Fibroblast of mammary gland (primary cell): ENCODE measurements around the gene HMX3.

Source experiments
- DNase-seq: peaks from one replicate; pipeline ENCODE4 v3.0.0-alpha.2; 2010; ENCODE audit warnings: low read depth
- H3K4me3 ChIP-seq: 2 replicates; pipeline ENCODE4 v1.5.1; 2011; ENCODE audit warnings: low read depth, mild to moderate bottlenecking, low read length, moderate library complexity; ENCODE audit not compliant: control insufficient read depth
- TF ChIP-seq, protein P1 (sequence below): conservative IDR thresholded peaks from 2 replicates; pipeline ENCODE4 v1.5.1; 2011; ENCODE audit warnings: low read depth, low read length, inconsistent platforms; ENCODE audit not compliant: control insufficient read depth, insufficient read depth

Gene HMX3

DNA sequence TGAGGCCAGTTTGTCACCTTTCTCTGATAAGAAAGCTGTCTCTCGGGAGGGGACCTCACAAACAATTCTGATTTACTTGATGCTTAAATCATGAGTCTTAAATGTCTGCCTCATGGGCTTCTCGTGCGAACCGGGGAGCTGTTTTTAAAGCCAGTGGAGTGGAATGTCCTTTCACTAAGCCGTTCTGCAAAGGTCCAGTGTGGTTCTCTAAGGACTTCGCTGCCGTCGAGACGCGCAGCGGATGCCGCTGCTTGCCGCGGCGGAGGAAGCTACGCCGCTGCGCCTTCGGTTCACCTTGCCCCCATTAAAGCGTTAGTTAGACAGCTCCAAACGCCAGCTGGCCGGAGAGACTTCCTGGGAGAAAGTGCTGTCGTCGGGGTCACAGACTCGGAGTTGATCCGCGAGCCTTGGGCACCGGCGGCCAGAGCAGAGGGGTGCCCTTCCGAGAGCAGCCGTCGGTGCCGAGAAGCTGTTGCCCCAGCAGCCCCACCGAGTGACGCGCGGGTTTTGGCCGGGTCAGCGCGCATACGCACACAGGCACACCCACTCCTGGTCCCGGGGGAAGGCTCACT lies 1.3 kb upstream of the HMX3 start:
- DNase-seq = no peak
- TF ChIP-seq, protein P1, sequence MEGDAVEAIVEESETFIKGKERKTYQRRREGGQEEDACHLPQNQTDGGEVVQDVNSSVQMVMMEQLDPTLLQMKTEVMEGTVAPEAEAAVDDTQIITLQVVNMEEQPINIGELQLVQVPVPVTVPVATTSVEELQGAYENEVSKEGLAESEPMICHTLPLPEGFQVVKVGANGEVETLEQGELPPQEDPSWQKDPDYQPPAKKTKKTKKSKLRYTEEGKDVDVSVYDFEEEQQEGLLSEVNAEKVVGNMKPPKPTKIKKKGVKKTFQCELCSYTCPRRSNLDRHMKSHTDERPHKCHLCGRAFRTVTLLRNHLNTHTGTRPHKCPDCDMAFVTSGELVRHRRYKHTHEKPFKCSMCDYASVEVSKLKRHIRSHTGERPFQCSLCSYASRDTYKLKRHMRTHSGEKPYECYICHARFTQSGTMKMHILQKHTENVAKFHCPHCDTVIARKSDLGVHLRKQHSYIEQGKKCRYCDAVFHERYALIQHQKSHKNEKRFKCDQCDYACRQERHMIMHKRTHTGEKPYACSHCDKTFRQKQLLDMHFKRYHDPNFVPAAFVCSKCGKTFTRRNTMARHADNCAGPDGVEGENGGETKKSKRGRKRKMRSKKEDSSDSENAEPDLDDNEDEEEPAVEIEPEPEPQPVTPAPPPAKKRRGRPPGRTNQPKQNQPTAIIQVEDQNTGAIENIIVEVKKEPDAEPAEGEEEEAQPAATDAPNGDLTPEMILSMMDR = no peak
- H3K4me3 ChIP-seq = no peak overlapping the region

DNA sequence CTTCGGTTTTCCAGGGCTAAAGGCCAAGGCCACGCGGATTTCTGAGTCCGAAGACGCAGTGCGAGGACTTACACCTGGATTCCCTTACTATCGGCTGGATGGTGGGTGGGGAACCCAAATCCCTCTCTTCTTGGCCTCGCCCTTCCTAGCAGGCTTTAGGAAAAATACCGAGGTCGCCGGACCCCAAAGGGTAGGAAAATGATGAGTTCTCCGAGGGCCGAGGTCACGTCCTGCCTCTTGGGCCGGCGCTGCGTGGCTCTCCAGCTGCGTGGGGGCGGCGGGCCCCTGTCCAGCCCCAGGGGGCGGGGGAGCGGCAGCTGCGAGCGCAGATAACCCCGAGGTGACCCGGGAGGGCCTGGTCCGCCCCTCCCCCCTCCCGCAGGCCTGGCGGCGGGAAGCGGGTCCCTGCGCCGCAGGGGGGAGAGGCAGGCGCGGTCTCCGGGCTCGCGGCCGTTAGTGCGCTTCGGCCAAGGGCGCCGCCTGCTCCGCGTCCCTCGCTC lies 805 bp upstream of the HMX3 start:
- TF ChIP-seq, protein P1 = no peak
- DNase-seq = no peak
- H3K4me3 ChIP-seq = no peak overlapping the region

DNA sequence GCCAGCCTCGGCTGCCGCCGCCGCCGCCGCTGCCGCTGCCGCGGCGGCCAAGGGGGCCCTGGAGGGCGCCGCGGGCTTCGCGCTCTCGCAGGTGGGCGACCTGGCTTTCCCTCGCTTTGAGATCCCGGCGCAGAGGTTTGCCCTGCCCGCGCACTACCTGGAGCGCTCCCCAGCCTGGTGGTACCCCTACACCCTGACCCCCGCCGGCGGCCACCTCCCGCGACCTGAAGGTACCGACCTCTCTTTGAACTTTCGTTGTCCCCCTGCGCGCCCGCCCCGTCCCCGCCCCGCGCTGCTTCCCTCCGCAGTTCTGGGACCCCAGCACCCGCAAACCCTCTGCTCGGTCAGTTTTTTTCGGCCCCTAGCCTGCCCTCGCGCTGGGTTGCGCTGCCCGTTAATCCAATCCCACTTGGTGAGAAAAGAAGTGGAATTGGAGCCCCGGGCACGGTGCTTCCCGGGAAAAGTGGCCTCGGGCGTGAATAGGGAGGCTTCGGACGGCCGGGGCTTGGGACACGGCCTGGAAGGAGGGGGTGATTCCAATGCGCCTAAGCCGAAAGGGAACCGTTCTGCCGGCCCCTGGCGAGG lies 543 bp downstream of the HMX3 start:
- TF ChIP-seq, protein P1 = no peak
- no peak overlapping the region for H3K4me3 ChIP-seq
- DNase-seq = no peak

DNA sequence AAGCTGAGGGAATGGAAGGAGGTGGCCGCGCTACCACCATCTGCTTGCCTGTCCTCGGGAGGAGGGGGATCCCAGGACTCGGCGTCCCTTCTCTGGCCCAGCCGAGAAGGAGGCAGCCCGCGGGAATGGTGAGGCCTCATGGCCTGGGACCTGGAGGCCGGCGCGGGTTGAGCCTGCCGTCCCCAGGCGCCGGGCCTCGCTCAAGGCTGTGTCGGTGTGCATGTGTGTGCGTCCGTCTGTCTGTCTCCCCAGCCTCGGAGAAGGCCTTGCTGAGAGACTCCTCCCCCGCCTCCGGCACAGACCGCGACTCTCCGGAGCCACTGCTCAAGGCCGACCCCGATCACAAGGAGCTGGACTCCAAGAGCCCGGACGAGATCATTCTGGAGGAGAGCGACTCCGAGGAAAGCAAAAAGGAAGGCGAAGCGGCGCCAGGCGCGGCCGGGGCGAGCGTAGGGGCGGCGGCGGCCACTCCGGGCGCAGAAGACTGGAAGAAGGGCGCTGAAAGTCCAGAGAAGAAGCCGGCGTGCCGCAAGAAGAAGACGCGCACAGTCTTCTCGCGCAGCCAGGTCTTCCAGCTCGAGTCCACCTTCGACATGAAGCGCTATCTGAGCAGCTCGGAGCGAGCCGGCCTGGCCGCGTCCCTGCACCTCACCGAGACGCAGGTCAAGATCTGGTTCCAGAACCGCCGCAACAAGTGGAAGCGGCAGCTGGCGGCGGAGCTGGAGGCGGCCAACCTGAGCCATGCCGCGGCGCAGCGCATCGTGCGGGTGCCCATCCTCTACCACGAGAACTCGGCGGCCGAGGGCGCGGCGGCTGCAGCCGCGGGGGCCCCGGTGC lies 1.3 kb downstream of the HMX3 start:
- H3K4me3 ChIP-seq = no peak overlapping the region
- TF ChIP-seq, protein P1 = no peak
- DNase-seq = no peak

DNA sequence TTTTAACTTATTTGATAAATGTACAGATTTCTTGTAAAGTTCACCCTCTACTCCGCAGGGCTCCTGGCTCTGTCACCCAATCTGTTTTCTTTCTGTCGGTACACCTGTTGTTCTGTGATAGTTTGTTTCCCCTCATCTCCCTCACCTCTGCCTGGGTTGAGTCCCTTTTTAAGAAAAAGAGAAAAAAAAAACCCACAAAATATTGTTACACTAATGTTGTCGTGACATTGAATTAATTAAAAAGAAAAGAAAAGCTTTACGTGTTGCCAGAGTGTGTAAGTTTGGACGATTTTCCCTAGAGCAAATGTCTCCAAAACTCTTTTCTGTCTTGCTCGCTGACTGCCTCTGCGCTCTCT lies 3.4 kb downstream of the HMX3 start:
- no peak overlapping the region for H3K4me3 ChIP-seq
- TF ChIP-seq, protein P1 = no peak
- no peak for DNase-seq

DNA sequence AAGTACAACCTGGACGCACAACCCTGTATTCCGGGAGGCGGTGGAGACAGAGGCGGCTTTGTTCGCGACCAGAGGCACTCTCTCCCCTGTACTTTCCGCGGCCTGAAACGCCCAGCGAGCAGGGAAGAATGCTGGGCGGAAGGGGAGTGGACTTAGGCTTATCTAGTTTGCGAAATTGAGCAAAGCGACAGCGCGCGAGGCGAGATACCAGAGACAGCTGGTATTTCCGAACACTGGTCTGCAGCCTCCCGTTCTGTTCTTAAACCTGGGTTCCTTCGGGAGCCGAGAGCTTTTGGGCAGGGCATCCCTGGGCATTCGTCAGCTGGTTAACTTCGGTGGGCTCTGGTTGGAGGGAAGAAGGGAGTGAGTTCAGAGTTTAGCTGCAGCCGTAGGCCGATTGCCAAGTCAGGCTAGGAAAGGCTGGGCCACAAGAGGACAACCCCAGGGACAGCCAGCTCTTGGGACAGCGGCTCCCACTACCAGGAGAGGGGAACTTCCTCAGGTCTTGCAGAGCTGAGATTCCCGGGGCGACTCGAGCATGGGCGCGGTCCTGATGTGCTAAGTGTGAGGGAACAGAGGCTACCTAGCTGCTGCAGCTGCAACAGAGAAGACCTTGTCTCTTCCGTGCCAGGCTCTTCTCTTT lies 3.9 kb downstream of the HMX3 start:
- no peak for DNase-seq
- TF ChIP-seq, protein P1 = no peak

More for the DNA sequence above, 3.9 kb downstream of the HMX3 start:
- H3K4me3 ChIP-seq = no peak overlapping the region
